ENCODE data around the gene IWS1. TPM values are rescaled to one million over a fixed set of nuclear protein-coding genes. Genes with fewer than 3 reads are reported as not detected.

Gene IWS1
- total RNA-seq, 1 donor from 2014 or later = 54.7 TPM

- Mint-ChIP-seq H3K36me3 (ENCODE audit: low read depth) (peaks cover 70% of the 10 kb centered on the region), H3K4me1 (ENCODE audit: low read depth) (peaks cover 36% of the 10 kb centered on the region), H3K9me3 (no peaks in the 10 kb centered on the region), H3K27ac (no peak overlapping the region), H3K4me3 (ENCODE audit: low read depth) (no peak overlapping the region), H3K27me3 (ENCODE audit: low read depth) (no peaks in the 10 kb centered on the region)
- no peak for DNase-seq (ENCODE audit: low spot score)
- intact Hi-C loops (cut with micrococcal nuclease) = no loop called here
These were observed 10.8 kb downstream of the IWS1 start for GRCh38 chr2:127515383-127515915.

GRCh38 chr2:127514485-127514884, 11.8 kb downstream of the IWS1 start:
- intact Hi-C loops (cut with micrococcal nuclease) = no loop called here
- no peak for DNase-seq (ENCODE audit: low spot score)
- peaks cover 33% of the 10 kb centered on the region for H3K4me1 Mint-ChIP-seq (ENCODE audit: low read depth)
- no peaks in the 10 kb centered on the region for H3K27me3 Mint-ChIP-seq (ENCODE audit: low read depth)
- H3K4me3 Mint-ChIP-seq (ENCODE audit: low read depth) = no peak overlapping the region
- H3K27ac Mint-ChIP-seq = no peak overlapping the region
- H3K9me3 Mint-ChIP-seq = no peaks in the 10 kb centered on the region
- peaks cover 65% of the 10 kb centered on the region for H3K36me3 Mint-ChIP-seq (ENCODE audit: low read depth)

GRCh38 chr2:127514076-127514475, 12.2 kb downstream of the IWS1 start:
- no peak for DNase-seq (ENCODE audit: low spot score)
- Mint-ChIP-seq H3K4me3 (ENCODE audit: low read depth) (no peak overlapping the region), H3K36me3 (ENCODE audit: low read depth) (peaks cover 65% of the 10 kb centered on the region), H3K27me3 (ENCODE audit: low read depth) (no peaks in the 10 kb centered on the region), H3K27ac (no peak overlapping the region), H3K9me3 (no peaks in the 10 kb centered on the region), H3K4me1 (ENCODE audit: low read depth) (peaks cover 33% of the 10 kb centered on the region)
- intact Hi-C loops (cut with micrococcal nuclease) = no loop called here

GRCh38 chr2:127512362-127512761, 13.9 kb downstream of the IWS1 start:
- H3K4me3 Mint-ChIP-seq (ENCODE audit: low read depth) = no peak overlapping the region
- no peaks in the 10 kb centered on the region for H3K9me3 Mint-ChIP-seq
- peaks cover 70% of the 10 kb centered on the region for H3K36me3 Mint-ChIP-seq (ENCODE audit: low read depth)
- H3K27ac Mint-ChIP-seq = peak overlapping the region; percentile 58
- no peak for DNase-seq (ENCODE audit: low spot score)
- intact Hi-C loops (cut with micrococcal nuclease) = no loop called here
- peaks cover 46% of the 10 kb centered on the region for H3K4me1 Mint-ChIP-seq (ENCODE audit: low read depth)
- no peaks in the 10 kb centered on the region for H3K27me3 Mint-ChIP-seq (ENCODE audit: low read depth)

GRCh38 chr2:127511917-127512316, 14.4 kb downstream of the IWS1 start:
- Mint-ChIP-seq H3K27ac (no peak overlapping the region), H3K36me3 (ENCODE audit: low read depth) (peaks cover 66% of the 10 kb centered on the region), H3K4me3 (ENCODE audit: low read depth) (no peak overlapping the region), H3K9me3 (no peaks in the 10 kb centered on the region), H3K27me3 (ENCODE audit: low read depth) (no peaks in the 10 kb centered on the region), H3K4me1 (ENCODE audit: low read depth) (peaks cover 41% of the 10 kb centered on the region)
- DNase-seq (ENCODE audit: low spot score) = no peak
- intact Hi-C loops (cut with micrococcal nuclease) = no loop called here

- H3K4me1 Mint-ChIP-seq (ENCODE audit: low read depth) = peaks cover 40% of the 10 kb centered on the region
- no peak for DNase-seq (ENCODE audit: low spot score)
- H3K9me3 Mint-ChIP-seq = no peaks in the 10 kb centered on the region
- H3K27me3 Mint-ChIP-seq (ENCODE audit: low read depth) = no peaks in the 10 kb centered on the region
- intact Hi-C loops (cut with micrococcal nuclease) = no loop called here
- no peak overlapping the region for H3K4me3 Mint-ChIP-seq (ENCODE audit: low read depth)
- H3K36me3 Mint-ChIP-seq (ENCODE audit: low read depth) = peaks cover 61% of the 10 kb centered on the region
- H3K27ac Mint-ChIP-seq = no peak overlapping the region
These were observed 15.1 kb downstream of the IWS1 start for GRCh38 chr2:127511090-127511695.

GRCh38 chr2:127510073-127510472, 16.2 kb downstream of the IWS1 start:
- Mint-ChIP-seq H3K36me3 (ENCODE audit: low read depth) (peaks cover 53% of the 10 kb centered on the region), H3K27me3 (ENCODE audit: low read depth) (no peaks in the 10 kb centered on the region), H3K27ac (no peak overlapping the region), H3K4me1 (ENCODE audit: low read depth) (peaks cover 34% of the 10 kb centered on the region), H3K9me3 (no peaks in the 10 kb centered on the region), H3K4me3 (ENCODE audit: low read depth) (no peak overlapping the region)
- no peak for DNase-seq (ENCODE audit: low spot score)
- intact Hi-C loops (cut with micrococcal nuclease) = no loop called here

GRCh38 chr2:127508631-127509034, 17.7 kb downstream of the IWS1 start:
- no peaks in the 10 kb centered on the region for H3K27me3 Mint-ChIP-seq (ENCODE audit: low read depth)
- peaks cover 28% of the 10 kb centered on the region for H3K4me1 Mint-ChIP-seq (ENCODE audit: low read depth)
- H3K9me3 Mint-ChIP-seq = no peaks in the 10 kb centered on the region
- H3K4me3 Mint-ChIP-seq (ENCODE audit: low read depth) = no peak overlapping the region
- H3K27ac Mint-ChIP-seq = no peak overlapping the region
- no peak for DNase-seq (ENCODE audit: low spot score)
- peaks cover 57% of the 10 kb centered on the region for H3K36me3 Mint-ChIP-seq (ENCODE audit: low read depth)
- intact Hi-C loops (cut with micrococcal nuclease) = no loop called here

- H3K27me3 Mint-ChIP-seq (ENCODE audit: low read depth) = no peaks in the 10 kb centered on the region
- intact Hi-C loops (cut with micrococcal nuclease) = no loop called here
- H3K4me1 Mint-ChIP-seq (ENCODE audit: low read depth) = peaks cover 28% of the 10 kb centered on the region
- H3K36me3 Mint-ChIP-seq (ENCODE audit: low read depth) = peaks cover 59% of the 10 kb centered on the region
- H3K4me3 Mint-ChIP-seq (ENCODE audit: low read depth) = no peak overlapping the region
- DNase-seq (ENCODE audit: low spot score) = no peak
- H3K9me3 Mint-ChIP-seq = no peaks in the 10 kb centered on the region
- H3K27ac Mint-ChIP-seq = no peak overlapping the region
These were observed 18.2 kb downstream of the IWS1 start for GRCh38 chr2:127508023-127508630.

- Mint-ChIP-seq H3K36me3 (ENCODE audit: low read depth) (peaks cover 63% of the 10 kb centered on the region), H3K27ac (no peak overlapping the region), H3K4me3 (ENCODE audit: low read depth) (no peak overlapping the region), H3K4me1 (ENCODE audit: low read depth) (peaks cover 20% of the 10 kb centered on the region), H3K27me3 (ENCODE audit: low read depth) (no peaks in the 10 kb centered on the region), H3K9me3 (no peaks in the 10 kb centered on the region)
- intact Hi-C loops (cut with micrococcal nuclease) = no loop called here
- DNase-seq (ENCODE audit: low spot score) = no peak
These were observed 19.8 kb downstream of the IWS1 start for GRCh38 chr2:127506510-127506909.

GRCh38 chr2:127504552-127505430, 21.5 kb downstream of the IWS1 start:
- H3K4me1 Mint-ChIP-seq (ENCODE audit: low read depth) = peaks cover 14% of the 10 kb centered on the region
- no peaks in the 10 kb centered on the region for H3K27me3 Mint-ChIP-seq (ENCODE audit: low read depth)
- H3K27ac Mint-ChIP-seq = no peak overlapping the region
- DNase-seq (ENCODE audit: low spot score) = no peak
- H3K9me3 Mint-ChIP-seq = no peaks in the 10 kb centered on the region
- intact Hi-C loops (cut with micrococcal nuclease) = no loop called here
- H3K4me3 Mint-ChIP-seq (ENCODE audit: low read depth) = no peak overlapping the region
- peaks cover 70% of the 10 kb centered on the region for H3K36me3 Mint-ChIP-seq (ENCODE audit: low read depth)

- H3K4me1 Mint-ChIP-seq (ENCODE audit: low read depth) = peaks cover 12% of the 10 kb centered on the region
- H3K27ac Mint-ChIP-seq = no peak overlapping the region
- H3K9me3 Mint-ChIP-seq = no peaks in the 10 kb centered on the region
- intact Hi-C loops (cut with micrococcal nuclease) = no loop called here
- H3K4me3 Mint-ChIP-seq (ENCODE audit: low read depth) = no peak overlapping the region
- DNase-seq (ENCODE audit: low spot score) = no peak
- peaks cover 71% of the 10 kb centered on the region for H3K36me3 Mint-ChIP-seq (ENCODE audit: low read depth)
- no peaks in the 10 kb centered on the region for H3K27me3 Mint-ChIP-seq (ENCODE audit: low read depth)
These were observed 22.8 kb downstream of the IWS1 start for GRCh38 chr2:127503491-127503890.

- Mint-ChIP-seq H3K36me3 (ENCODE audit: low read depth) (peaks cover 93% of the 10 kb centered on the region), H3K4me1 (ENCODE audit: low read depth) (peaks cover 13% of the 10 kb centered on the region), H3K27me3 (ENCODE audit: low read depth) (no peaks in the 10 kb centered on the region), H3K4me3 (ENCODE audit: low read depth) (no peak overlapping the region), H3K27ac (no peak overlapping the region), H3K9me3 (no peaks in the 10 kb centered on the region)
- no peak for DNase-seq (ENCODE audit: low spot score)
- intact Hi-C loops (cut with micrococcal nuclease) = no loop called here
These were observed 27.9 kb downstream of the IWS1 start for GRCh38 chr2:127498386-127498785.

Measured in activated T-helper 2 cell treated with anti-CD3 and anti-CD28 coated beads, Interferon-gamma antibody, Interleukin-2, Interleukin-4, amounts not matched to agents 10 μg/mL and 5 μg/mL and 100 μg/mL, durations not matched to agents 14 hours and 24 hours and 36 hours (primary cell).